Renal cortical epithelial cell (primary cell): ENCODE data around the gene KLHDC3. TPM values are rescaled to one million over a fixed set of nuclear protein-coding genes. Genes with fewer than 3 reads are reported as not detected.

Source experiments
- DNase-seq: peaks from one replicate; pipeline ENCODE4 v3.0.0-alpha.2; 2011; ENCODE audit warnings: low read depth
- total RNA-seq: library from RNA; depleted of rRNA; stranded (reverse); fragments of >200 nt; gene quantifications from 2 replicates; pipeline ENCODE4 v1.2.3, GENCODE V29; 2014

KLHDC3 gene
- total RNA-seq, 1 donor from 2014 or later: 60.7 TPM

- no peak for DNase-seq
These were observed 44.5 kb downstream of the KLHDC3 start for GRCh38 chr6:43058531-43058930.

DNA sequence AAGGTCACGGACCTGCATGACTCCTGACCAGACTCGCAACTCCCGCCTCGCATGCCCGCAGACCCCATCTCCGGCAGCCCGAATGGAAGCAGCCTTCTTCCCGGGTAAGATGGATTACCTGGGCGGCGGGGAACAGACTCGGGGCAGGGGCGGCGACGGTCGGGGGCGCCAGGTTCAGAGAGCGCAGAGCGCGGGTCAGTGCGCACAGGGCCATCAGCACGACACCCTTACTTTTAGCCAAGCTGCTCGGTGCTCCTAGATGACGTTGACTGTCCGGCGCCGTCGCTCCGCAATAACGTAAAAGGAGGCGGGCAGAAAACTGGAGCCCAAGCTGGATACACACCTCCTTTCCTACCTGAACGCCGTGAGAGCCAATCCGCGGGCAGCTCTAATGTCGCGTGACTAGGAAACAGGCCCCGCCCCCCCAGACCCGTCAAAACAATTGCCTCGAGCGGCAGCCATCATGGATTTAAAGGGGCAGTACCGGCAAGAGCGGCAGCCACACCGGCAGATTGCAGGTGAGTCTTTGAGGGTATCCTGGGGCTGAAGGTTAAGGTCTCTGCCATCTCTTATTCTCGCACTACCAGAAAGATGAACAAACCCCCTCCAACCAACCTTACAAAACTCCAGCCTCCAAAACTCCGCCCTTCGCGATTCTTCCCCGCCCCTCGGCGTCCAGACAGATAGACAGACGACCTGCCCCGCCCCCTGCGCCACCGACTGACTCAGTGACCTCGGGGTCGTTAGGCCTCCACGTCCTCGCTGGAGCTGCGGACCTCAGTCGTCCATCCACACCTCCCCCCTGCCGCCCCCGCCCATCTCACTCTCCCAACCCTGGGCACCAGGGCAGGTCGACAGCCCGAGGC lies 45.4 kb downstream of the KLHDC3 start, which contains the start of the genes KLC4 and MRPL2:
KLC4 (plus strand) TSS at position 464 of the 866 bp plus-strand sequence. CDS start 1,705 bp downstream, outside the sequence.
MRPL2 (minus strand) TSS at position 267 of the 866 bp plus-strand sequence; CDS start at position 214, 53 bp downstream.
- peak; percentile 96 for DNase-seq

DNA sequence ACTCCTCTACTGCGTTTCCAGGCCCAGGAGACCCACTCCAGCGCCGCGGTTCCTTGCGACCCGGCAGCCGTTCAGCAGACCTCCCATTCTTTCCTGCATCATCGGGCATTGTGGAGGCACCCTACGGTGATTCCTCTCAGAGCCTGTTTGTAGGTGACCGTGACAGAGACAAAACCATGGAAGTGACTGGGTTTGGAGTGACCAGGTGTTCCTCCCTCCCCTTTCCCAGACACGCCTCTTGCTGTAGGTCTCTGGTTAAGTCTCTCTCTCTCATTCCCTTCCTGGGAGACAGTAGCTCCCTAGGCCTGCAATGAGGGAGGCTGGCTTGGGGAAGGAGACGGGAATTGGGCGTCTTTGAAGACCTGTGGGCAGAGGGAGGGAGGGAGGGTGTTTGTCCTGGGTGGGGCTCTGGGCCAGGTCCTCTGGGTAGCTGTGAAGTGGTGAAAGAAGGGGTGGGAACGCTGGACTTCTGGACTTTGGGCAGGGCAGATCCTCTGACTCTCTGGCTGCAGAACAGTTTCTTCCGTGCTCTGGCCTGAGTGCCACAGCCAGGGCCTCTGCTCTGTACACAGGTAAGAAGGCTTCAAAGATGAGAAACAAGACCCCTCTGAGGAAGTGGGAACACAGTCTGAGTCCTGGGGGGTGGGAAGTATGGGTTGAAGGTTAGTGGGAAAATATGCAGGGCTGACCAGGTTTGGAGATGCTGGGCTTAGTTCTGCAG lies 46.1 kb downstream of the KLHDC3 start:
- DNase-seq: peak; percentile 57

DNA sequence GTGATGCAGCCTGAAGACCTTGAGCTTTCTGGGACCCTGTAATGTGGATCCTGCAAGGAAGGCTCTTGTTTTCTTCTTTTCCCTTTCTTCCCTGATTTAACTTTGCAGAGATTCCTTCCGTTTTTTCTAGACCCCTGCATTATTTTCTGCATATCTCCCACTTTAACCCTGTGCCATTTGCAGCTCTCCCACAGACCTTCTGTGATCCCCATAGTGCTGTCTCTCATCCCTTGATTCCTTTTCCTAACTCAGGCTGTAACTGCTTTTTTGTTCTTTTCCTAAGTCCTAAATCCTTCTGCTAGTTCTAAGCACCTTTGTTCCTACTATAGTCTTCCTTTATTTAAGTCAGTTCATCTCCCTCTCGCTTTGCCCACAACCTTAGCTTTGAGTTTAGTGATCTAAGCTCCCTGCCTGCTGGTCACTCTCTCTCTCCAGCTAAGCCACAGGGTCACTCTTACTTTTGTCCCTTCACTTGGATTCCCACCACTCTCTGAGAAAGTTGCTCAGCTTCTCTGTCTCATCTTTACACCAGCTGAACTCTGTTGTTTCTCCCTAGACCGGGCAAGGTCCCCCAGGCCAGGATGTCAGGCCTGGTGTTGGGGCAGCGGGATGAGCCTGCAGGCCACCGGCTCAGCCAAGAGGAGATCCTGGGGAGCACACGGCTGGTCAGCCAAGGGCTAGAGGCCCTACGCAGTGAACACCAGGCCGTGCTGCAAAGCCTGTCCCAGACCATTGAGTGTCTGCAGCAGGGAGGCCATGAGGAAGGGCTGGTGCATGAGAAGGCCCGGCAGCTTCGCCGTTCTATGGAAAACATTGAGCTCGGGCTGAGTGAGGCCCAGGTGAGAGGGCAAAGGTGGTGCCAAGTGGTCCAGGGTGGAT lies 46.9 kb downstream of the KLHDC3 start:
- DNase-seq: no peak

DNA sequence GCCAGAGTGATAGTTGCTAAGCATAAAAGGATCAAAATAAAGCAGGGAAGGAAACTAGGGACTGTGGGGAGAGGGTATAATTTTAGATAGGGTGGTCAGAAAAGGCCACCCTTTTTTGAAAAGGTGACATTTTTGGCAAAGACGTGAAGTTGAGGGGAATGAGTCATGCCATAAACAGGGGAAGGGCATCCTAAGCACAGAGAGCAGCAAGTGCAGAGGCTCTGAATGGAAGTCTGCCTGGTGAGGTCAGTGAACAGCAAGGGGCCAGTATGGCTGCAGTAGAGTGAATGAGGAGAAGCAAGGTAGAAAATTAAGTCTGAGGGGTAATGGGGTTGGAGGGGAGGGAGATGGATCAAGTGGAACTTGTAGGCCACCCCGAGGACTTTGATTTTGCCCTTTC lies 47.8 kb downstream of the KLHDC3 start:
- no peak for DNase-seq

DNA sequence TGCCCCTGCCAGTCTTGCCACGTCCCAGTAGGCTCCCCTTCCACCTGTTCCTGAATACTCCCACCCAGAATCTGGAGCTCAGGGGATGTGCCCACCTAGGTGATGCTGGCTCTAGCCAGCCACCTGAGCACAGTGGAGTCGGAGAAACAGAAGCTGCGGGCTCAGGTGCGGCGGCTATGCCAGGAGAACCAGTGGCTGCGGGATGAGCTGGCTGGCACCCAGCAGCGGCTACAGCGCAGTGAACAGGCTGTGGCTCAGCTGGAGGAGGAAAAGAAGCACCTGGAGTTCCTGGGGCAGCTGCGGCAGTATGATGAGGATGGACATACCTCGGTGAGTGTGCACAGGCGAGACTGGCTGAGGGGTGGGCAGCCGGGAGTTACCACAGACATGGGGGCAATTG lies 48.8 kb downstream of the KLHDC3 start:
- no peak for DNase-seq

GRCh38 chr6:43070028-43070632 lies 56.1 kb downstream of the KLHDC3 start:
- peak; percentile 69 for DNase-seq

Other genes starting within 250 kb of the KLHDC3 start
- 2.4 and 8.2 TPM in 2 replicates for gene BICRAL, start 232.2 kb upstream of the KLHDC3 start, total RNA-seq
- gene RPL7L1, start 134.6 kb upstream of the KLHDC3 start, total RNA-seq: 150 and 177 TPM in 2 replicates
- not detected in 2 replicates for gene PTCRA, start 98.2 kb upstream of the KLHDC3 start, total RNA-seq
- gene CNPY3, start 84.8 kb upstream of the KLHDC3 start, total RNA-seq: 26.9 and 66.7 TPM in 2 replicates
- 0.20 TPM in 1 of 2 replicates, not detected in the other for gene GNMT, start 53.5 kb upstream of the KLHDC3 start, total RNA-seq
- 46.0 and 80.8 TPM in 2 replicates for gene PEX6, start 35.1 kb upstream of the KLHDC3 start, total RNA-seq
- 42.9 and 47.8 TPM in 2 replicates for gene PPP2R5D, start 29.7 kb upstream of the KLHDC3 start, total RNA-seq
- 38.3 and 46.9 TPM in 2 replicates for gene MEA1, start 303 bp upstream of the KLHDC3 start, total RNA-seq
- gene RRP36, start 7.4 kb downstream of the KLHDC3 start, total RNA-seq: 93.5 and 166 TPM in 2 replicates
- gene CUL7, start 39.6 kb downstream of the KLHDC3 start, total RNA-seq: 28.0 and 45.0 TPM in 2 replicates
- 17.9 and 25.4 TPM in 2 replicates for gene MRPL2, start 45.2 kb downstream of the KLHDC3 start, total RNA-seq
- gene KLC4, start 45.4 kb downstream of the KLHDC3 start, total RNA-seq: 17.0 and 29.3 TPM in 2 replicates
- gene PTK7, start 62.1 kb downstream of the KLHDC3 start, total RNA-seq: 81.3 and 141 TPM in 2 replicates
- 14.2 and 20.9 TPM in 2 replicates for gene SRF, start 157.0 kb downstream of the KLHDC3 start, total RNA-seq
- gene CUL9, start 167.9 kb downstream of the KLHDC3 start, total RNA-seq: 20.3 and 43.4 TPM in 2 replicates
- 37.1 and 81.6 TPM in 2 replicates for gene DNPH1, start 215.2 kb downstream of the KLHDC3 start, total RNA-seq
- gene TTBK1, start 229.2 kb downstream of the KLHDC3 start, total RNA-seq: 0.10 TPM in 1 of 2 replicates, not detected in the other